HCT116 (cell line): ENCODE measurements around the gene RNF169. TPM values are rescaled to one million over a fixed set of nuclear protein-coding genes. Genes with fewer than 3 reads are reported as not detected.

Experiments
- ATAC-seq: fragments of 200-7000 bp; cut with Tn5 transposase; 2 replicates; pipeline ENCODE4 v1.9.1; 2020; ENCODE audit warnings: mild to moderate bottlenecking, moderate library complexity
- BruUV-seq: library from RNA; stranded (reverse); fragments of 400-500 nt; replicated peaks from 2 replicates; lab custom pipeline; 2021; lab: Mats Ljungman, UMichigan
- CTCF ChIA-PET: fragments of 300-600 bp; sonication (Branson Sonifier 250); formaldehyde crosslinking; loops from one replicate; lab custom pipeline; 2021; ENCODE audit warnings: antibody characterized with exemption; lab: Charles Lee
- POLR2A ChIA-PET: fragments of 300-600, 350-600 bp; sonication (Branson Sonifier 250); formaldehyde crosslinking; loops from one replicate; lab custom pipeline; 2021; ENCODE audit warnings: antibody characterized with exemption; lab: Charles Lee
- RAD21 ChIA-PET, 2 experiments: fragments of 300-600 bp; sonication (Branson Sonifier 250); formaldehyde crosslinking; loops; one replicate each; lab custom pipeline; 2023; ENCODE audit warnings: low total read pairs in 2 of 2; ENCODE audit not compliant: uncharacterized antibody in 2 of 2, unreplicated experiment in 2 of 2, low non-redundant PET in 1 of 2; lab: Charles Lee
- DNase-seq: peaks from one replicate; pipeline ENCODE4 v3.0.0-alpha.2; 2010; ENCODE audit warnings: low read depth, low spot score
- H2AFZ ChIP-seq: fragments of 200-600 bp; shearing (Covaris generic), sonication (generic); 2 replicates; pipeline ENCODE4 v1.6.1; 2017; ENCODE audit warnings: low read depth, mixed run types, mixed read lengths, antibody characterized with exemption, low read length; ENCODE audit not compliant: poor library complexity, severe bottlenecking
- H3K27ac ChIP-seq: 2 replicates; pipeline ENCODE4 v1.5.1; 2012; ENCODE audit warnings: low read depth, low read length
- H3K27me3 ChIP-seq: fragments of 200-600 bp; sonication (generic); 2 replicates; pipeline ENCODE4 v1.6.1; 2016; ENCODE audit warnings: mixed run types, low read length, mixed read lengths; ENCODE audit not compliant: insufficient read depth
- H3K36me3 ChIP-seq, 2 experiments: fragments of 200-500 bp in 1 of 2; fragments of 200-600 bp in 1 of 2; sonication (Bioruptor generic) in 1 of 2; sonication (generic) in 1 of 2; 2 replicates each; pipeline versions ENCODE4 v1.5.1 to v1.6.1; 2014 to 2016; ENCODE audit warnings: low read length in 2 of 2, inconsistent platforms in 1 of 2, mixed read lengths in 1 of 2, mixed run types in 1 of 2; ENCODE audit not compliant: insufficient read depth in 2 of 2, control insufficient read depth in 1 of 2
- H3K4me1 ChIP-seq, 2 experiments: fragments of 200-600 bp in 1 of 2; sonication (generic) in 1 of 2; 2 replicates each; pipeline versions ENCODE4 v1.5.1 to v1.6.1; 2012 to 2017; ENCODE audit warnings: low read length in 2 of 2, inconsistent platforms in 1 of 2, mild to moderate bottlenecking in 1 of 2, mixed read lengths in 1 of 2, mixed run types in 1 of 2, moderate library complexity in 1 of 2; ENCODE audit not compliant: insufficient read depth in 2 of 2, control insufficient read depth in 1 of 2
- H3K4me2 ChIP-seq: fragments of 200-600 bp; sonication (generic); 2 replicates; pipeline ENCODE4 v1.6.1; 2017; ENCODE audit warnings: mixed run types, low read length, mixed read lengths
- H3K4me3 ChIP-seq, 2 experiments: fragments of 200-600 bp in 1 of 2; sonication (generic) in 1 of 2; replicated peaks in 1 of 2; 2 replicates each; pipeline ENCODE4 v1.5.1; 2011 to 2016; ENCODE audit warnings: low read length in 2 of 2, control low read depth in 1 of 2, low read depth in 1 of 2, mild to moderate bottlenecking in 1 of 2, mixed read lengths in 1 of 2, mixed run types in 1 of 2
- H3K79me2 ChIP-seq: fragments of 200-600 bp; sonication (generic); 2 replicates; pipeline ENCODE4 v1.6.1; 2017; ENCODE audit warnings: mild to moderate bottlenecking, mixed run types, low read length, moderate library complexity, mixed read lengths; ENCODE audit not compliant: insufficient read depth
- H3K9ac ChIP-seq: fragments of 200-600 bp; sonication (generic); 2 replicates; pipeline ENCODE4 v1.6.1; 2016; ENCODE audit warnings: low read length, mixed read lengths
- H3K9me2 ChIP-seq: fragments of 200-600 bp; sonication (generic), shearing (Covaris generic); 2 replicates; pipeline ENCODE4 v1.6.1; 2017; ENCODE audit warnings: mixed run types, mild to moderate bottlenecking, moderate library complexity; ENCODE audit not compliant: insufficient read depth
- H3K9me3 ChIP-seq, 2 experiments: fragments of 200-500 bp in 1 of 2; fragments of 200-600 bp in 1 of 2; sonication (Bioruptor generic) in 1 of 2; sonication (generic) in 1 of 2; 2 replicates each; pipeline ENCODE4 v1.6.1; 2014 to 2017; ENCODE audit warnings: low read length in 2 of 2, mixed read lengths in 2 of 2, inconsistent platforms in 1 of 2, low read depth in 1 of 2, mild to moderate bottlenecking in 1 of 2, mixed run types in 1 of 2, moderate library complexity in 1 of 2; ENCODE audit not compliant: control insufficient read depth in 1 of 2, insufficient read depth in 1 of 2
- H4K20me1 ChIP-seq: fragments of 200-600 bp; sonication (generic), shearing (Covaris generic); 2 replicates; pipeline ENCODE4 v1.6.1; 2017; ENCODE audit warnings: mixed run types, mild to moderate bottlenecking, moderate library complexity; ENCODE audit not compliant: insufficient read depth
- CBX3 ChIP-seq: IDR thresholded peaks from 2 replicates; pipeline ENCODE4 v1.6.1; 2012; ENCODE audit warnings: low read depth
- CEBPB ChIP-seq: IDR thresholded peaks from 2 replicates; pipeline ENCODE4 v1.6.1; 2012; ENCODE audit warnings: low read depth
- ELF1 ChIP-seq: IDR thresholded peaks from 2 replicates; pipeline ENCODE4 v1.6.1; 2012; ENCODE audit warnings: low read depth, borderline replicate concordance
- POLR2A ChIP-seq: IDR thresholded peaks from 2 replicates; pipeline ENCODE4 v1.7.0; 2011; ENCODE audit warnings: borderline replicate concordance; ENCODE audit not compliant: insufficient read depth, insufficient read length; ENCODE audit errors: extremely low read depth
- POLR2AphosphoS5 ChIP-seq: IDR thresholded peaks from 2 replicates; pipeline ENCODE4 v1.6.1; 2011; ENCODE audit warnings: mild to moderate bottlenecking, low read depth, low read length, moderate library complexity
- RAD21 ChIP-seq: IDR thresholded peaks from 2 replicates; pipeline ENCODE4 v1.6.1; 2012; ENCODE audit warnings: low read depth, mild to moderate bottlenecking
- SIN3A ChIP-seq: IDR thresholded peaks from 2 replicates; pipeline ENCODE4 v1.6.1; 2012; ENCODE audit warnings: low read depth
- SP1 ChIP-seq: IDR thresholded peaks from 2 replicates; pipeline ENCODE4 v1.6.1; 2012; ENCODE audit warnings: low read depth
- TCF7L2 ChIP-seq: IDR thresholded peaks from 2 replicates; pipeline ENCODE4 v1.7.0; 2011; ENCODE audit warnings: borderline replicate concordance, inconsistent platforms; ENCODE audit not compliant: insufficient read depth, insufficient read length; ENCODE audit errors: extremely low read depth
- ZFX ChIP-seq: fragments of 450-650 bp; IDR thresholded peaks from 2 replicates; pipeline ENCODE4 v1.6.1; 2017
- intact Hi-C: fragments of 100-400 bp; cut with micrococcal nuclease; formaldehyde crosslinking; loops from 2 replicates; pipeline ENCODE4 v1.10.0; 2022
- total RNA-seq: library from RNA; stranded (reverse); gene quantifications from one replicate; pipeline ENCODE4 v1.2.1, GENCODE V29; 2021; ENCODE audit not compliant: unreplicated experiment
- TF ChIP-seq, protein P1 (sequence below): IDR thresholded peaks from 2 replicates; pipeline ENCODE4 v1.6.1; 2011; ENCODE audit warnings: mild to moderate bottlenecking, low read length, moderate library complexity; ENCODE audit not compliant: insufficient replicate concordance; ENCODE audit errors: extremely low read depth
- TF ChIP-seq, protein P2 (sequence below): IDR thresholded peaks from 2 replicates; pipeline ENCODE4 v1.6.1; 2012
- TF ChIP-seq, protein P3 (sequence below): IDR thresholded peaks from 2 replicates; pipeline ENCODE4 v1.6.1; 2012

Gene RNF169
- total RNA-seq, 1 experiment from 2014 or later: 22.5 TPM

DNA sequence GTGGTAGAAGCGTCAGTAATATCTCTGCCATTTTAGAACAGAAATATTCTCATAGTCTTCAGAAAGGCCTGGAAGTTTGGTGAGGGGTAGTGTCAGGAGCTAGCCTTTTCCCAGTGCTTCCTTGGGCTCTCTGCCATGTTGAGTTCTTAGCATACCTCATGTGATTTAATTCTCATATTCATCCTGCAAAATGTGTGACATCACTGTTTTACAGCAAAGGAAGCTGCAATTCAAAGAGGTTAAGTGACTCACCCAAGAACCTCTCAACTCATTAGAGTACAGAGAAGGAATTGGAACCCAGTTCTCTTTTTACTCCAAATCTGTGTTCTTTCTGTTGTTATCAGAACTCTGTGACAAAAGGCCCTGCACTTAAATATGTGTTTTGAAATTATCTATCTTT, 72.1 kb downstream of the RNF169 start:
- TF ChIP-seq SIN3A (no peak), CBX3 (no peak), ELF1 (no peak), SP1 (no peak), RAD21 (no peak), TCF7L2 (no peak), POLR2AphosphoS5 (no peak), POLR2A (no peak), ZFX (no peak), CEBPB (no peak)
- TF ChIP-seq, protein P1, sequence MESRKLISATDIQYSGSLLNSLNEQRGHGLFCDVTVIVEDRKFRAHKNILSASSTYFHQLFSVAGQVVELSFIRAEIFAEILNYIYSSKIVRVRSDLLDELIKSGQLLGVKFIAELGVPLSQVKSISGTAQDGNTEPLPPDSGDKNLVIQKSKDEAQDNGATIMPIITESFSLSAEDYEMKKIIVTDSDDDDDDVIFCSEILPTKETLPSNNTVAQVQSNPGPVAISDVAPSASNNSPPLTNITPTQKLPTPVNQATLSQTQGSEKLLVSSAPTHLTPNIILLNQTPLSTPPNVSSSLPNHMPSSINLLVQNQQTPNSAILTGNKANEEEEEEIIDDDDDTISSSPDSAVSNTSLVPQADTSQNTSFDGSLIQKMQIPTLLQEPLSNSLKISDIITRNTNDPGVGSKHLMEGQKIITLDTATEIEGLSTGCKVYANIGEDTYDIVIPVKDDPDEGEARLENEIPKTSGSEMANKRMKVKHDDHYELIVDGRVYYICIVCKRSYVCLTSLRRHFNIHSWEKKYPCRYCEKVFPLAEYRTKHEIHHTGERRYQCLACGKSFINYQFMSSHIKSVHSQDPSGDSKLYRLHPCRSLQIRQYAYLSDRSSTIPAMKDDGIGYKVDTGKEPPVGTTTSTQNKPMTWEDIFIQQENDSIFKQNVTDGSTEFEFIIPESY: no peak
- TF ChIP-seq, protein P2, sequence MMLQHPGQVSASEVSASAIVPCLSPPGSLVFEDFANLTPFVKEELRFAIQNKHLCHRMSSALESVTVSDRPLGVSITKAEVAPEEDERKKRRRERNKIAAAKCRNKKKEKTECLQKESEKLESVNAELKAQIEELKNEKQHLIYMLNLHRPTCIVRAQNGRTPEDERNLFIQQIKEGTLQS: no peak
- TF ChIP-seq, protein P3, sequence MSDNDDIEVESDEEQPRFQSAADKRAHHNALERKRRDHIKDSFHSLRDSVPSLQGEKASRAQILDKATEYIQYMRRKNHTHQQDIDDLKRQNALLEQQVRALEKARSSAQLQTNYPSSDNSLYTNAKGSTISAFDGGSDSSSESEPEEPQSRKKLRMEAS: no peak
- TF ChIP-seq, all 23 proteins: peak for 0
- 0 out of 4 replicates have a peak, but pooled peaks cover 0 to 4% of the 10 kb centered on the region in 2 experiments for H3K9me3 ChIP-seq
- no peak overlapping the region for H3K27ac ChIP-seq
- no peak overlapping the region for H3K9ac ChIP-seq
- ChIA-PET RAD21 (no interaction called here), CTCF (no interaction called here), POLR2A (no interaction called here)
- ATAC-seq (no peak), DNase-seq (no peak)
- H2AFZ ChIP-seq: no peak overlapping the region
- H3K27me3 ChIP-seq: no peaks in the 10 kb centered on the region
- no peaks in the 10 kb centered on the region for H4K20me1 ChIP-seq
- no peak overlapping the region for H3K4me2 ChIP-seq
- no peaks in the 10 kb centered on the region for H3K9me2 ChIP-seq
- peaks cover 0 to 26% of the 10 kb centered on the region in 2 experiments; a peak in 2 of 4 replicates for H3K36me3 ChIP-seq
- H3K4me1 ChIP-seq: peaks cover 0 to 7% of the 10 kb centered on the region in 2 experiments; a peak in 1 of 4 replicates
- intact Hi-C loops: no loop called here
- no peak overlapping the region for H3K4me3 ChIP-seq
- BruUV-seq: no TSS peak
- H3K79me2 ChIP-seq: no peaks in the 10 kb centered on the region; the same call in 1 of the 2 replicates
